Upper lobe of left lung (tissue), 6 donors: ENCODE results near the gene DCTPP1. TPM values are rescaled to one million over a fixed set of nuclear protein-coding genes. Genes with fewer than 3 reads are reported as not detected.

Experiments used
- ATAC-seq, 2 donors: fragments of 200-7000 bp; cut with Tn5 transposase; one replicate each; pipeline ENCODE4 v1.9.1; 2022; ENCODE audit warnings: mild to moderate bottlenecking in 2 of 2, moderate library complexity in 2 of 2; ENCODE audit not compliant: low FRiP score in 2 of 2
- DNase-seq, 2 donors: peaks; one replicate each; pipeline ENCODE4 v3.0.0-alpha.2; 2019 to 2020
- H3K27ac ChIP-seq, 4 donors: fragments of 200-600 bp; sonication (generic); one replicate each; pipeline ENCODE4 v1.5.1; 2016 to 2019
- H3K27me3 ChIP-seq, 4 donors: fragments of 200-600 bp; sonication (generic); one replicate each; pipeline ENCODE4 v1.5.1; 2017 to 2019
- H3K36me3 ChIP-seq, 4 donors: fragments of 200-600 bp; sonication (generic); one replicate each; pipeline ENCODE4 v1.5.1; 2016 to 2019
- H3K4me1 ChIP-seq, 4 donors: fragments of 200-600 bp; sonication (generic); one replicate each; pipeline ENCODE4 v1.5.1; 2018 to 2019
- H3K4me3 ChIP-seq, 4 donors: fragments of 200-600 bp; sonication (generic); one replicate each; pipeline ENCODE4 v1.5.1; 2017 to 2019; ENCODE audit warnings: mild to moderate bottlenecking in 2 of 4, moderate library complexity in 1 of 4
- H3K9me3 ChIP-seq, 4 donors: fragments of 200-600 bp; sonication (generic); one replicate each; pipeline ENCODE4 v1.5.1; 2018 to 2019
- EP300 ChIP-seq, 4 donors: sonication (generic); formaldehyde crosslinking; IDR thresholded peaks; one replicate each; pipeline ENCODE4 v1.5.1; 2017; ENCODE audit warnings: antibody characterized with exemption in 4 of 4, control low read depth in 2 of 4
- POLR2A ChIP-seq, 4 donors: fragments of 450-650 bp; IDR thresholded peaks; one replicate each; pipeline ENCODE4 v1.5.1; 2016 to 2017; ENCODE audit warnings: antibody characterized with exemption in 4 of 4, mild to moderate bottlenecking in 2 of 4
- POLR2AphosphoS5 ChIP-seq, 2 donors: sonication (generic); formaldehyde crosslinking; IDR thresholded peaks; one replicate each; pipeline ENCODE4 v1.5.1; 2017; ENCODE audit warnings: antibody characterized with exemption in 2 of 2
- WGBS, 2 donors: methylation state at CpG; one replicate each; pipeline ENCODE4 v1.1.5; 2017 to 2018; 5-methylcytosine and 5-hydroxymethylcytosine counted together
- total RNA-seq, 6 donors: library from RNA; depleted of rRNA in 4 of 6; stranded (reverse); fragments of >200 nt in 4 of 6; gene quantifications; one replicate each; pipeline versions ENCODE4 v1.1.0 to v1.2.1, GENCODE V29; 2016 to 2021
- TF ChIP-seq, protein P1 (sequence below), 6 experiments: fragments of 450-650 bp in 4 of 6; fragments of 200-600 bp in 2 of 6; sonication (generic) in 2 of 6; IDR thresholded peaks; one replicate each; pipeline ENCODE4 v1.5.1; 2016 to 2019; ENCODE audit warnings: antibody characterized with exemption in 6 of 6
- donor health status: DM: no; HTN: no; CAD: no; lungs with moderate emphysema.
- donor health status: DM: no; HTN: yes; CAD: no; lungs with severe emphysema.

DCTPP1 gene
- total RNA-seq, 6 donors from 2014 or later = 4.2 to 31.8 (median 20.0) TPM

DNA sequence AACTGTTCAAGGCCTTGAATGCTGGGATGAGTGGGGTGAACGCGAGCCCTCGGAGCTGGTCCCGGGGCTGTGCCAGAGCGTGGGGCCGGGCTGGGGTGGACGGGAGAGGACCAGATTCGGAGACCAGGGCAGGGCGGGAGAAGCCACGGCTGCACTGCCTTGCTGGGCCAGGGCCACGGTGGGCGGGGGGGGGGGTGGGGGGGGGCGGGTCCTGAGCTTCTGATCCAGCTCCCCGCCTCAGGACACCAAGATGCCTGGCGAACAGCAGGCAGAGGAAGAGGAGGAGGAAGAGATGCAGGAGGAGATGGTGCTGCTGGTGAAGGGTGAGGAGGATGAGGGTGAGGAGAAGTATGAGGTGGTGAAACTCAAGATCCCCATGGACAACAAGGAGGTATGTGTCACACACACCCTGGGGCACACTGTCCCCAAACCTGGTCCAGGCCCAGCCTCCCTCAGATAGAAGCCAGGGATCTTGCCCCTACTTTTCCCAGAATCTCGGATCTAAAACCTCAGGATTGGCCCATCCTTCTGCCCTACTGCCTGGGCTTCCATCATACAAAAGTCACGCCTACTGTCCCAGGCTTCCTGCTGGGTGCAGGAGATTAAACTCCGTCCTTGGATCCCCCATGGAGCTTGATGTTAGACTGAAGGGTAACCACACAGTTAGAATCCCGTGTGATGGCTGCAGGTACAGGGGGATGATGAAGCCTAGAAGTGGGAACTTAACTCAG is 21.9 kb downstream of the DCTPP1 start:
- Histone ChIP-seq H3K9me3 (no peaks in the 10 kb centered on the region), H3K27ac (peak overlapping the region; percentile 67 to 85 (median 83)), H3K27me3 (no peaks in the 10 kb centered on the region), H3K4me3 (peak overlapping the region; percentile 53 to 77 (median 62)), H3K4me1 (peaks cover 7 to 30% (median 25%) of the 10 kb centered on the region in 4 donors), H3K36me3 (peaks cover 0 to 8% (median 0%) of the 10 kb centered on the region in 4 donors)
- TF ChIP-seq, protein P1, sequence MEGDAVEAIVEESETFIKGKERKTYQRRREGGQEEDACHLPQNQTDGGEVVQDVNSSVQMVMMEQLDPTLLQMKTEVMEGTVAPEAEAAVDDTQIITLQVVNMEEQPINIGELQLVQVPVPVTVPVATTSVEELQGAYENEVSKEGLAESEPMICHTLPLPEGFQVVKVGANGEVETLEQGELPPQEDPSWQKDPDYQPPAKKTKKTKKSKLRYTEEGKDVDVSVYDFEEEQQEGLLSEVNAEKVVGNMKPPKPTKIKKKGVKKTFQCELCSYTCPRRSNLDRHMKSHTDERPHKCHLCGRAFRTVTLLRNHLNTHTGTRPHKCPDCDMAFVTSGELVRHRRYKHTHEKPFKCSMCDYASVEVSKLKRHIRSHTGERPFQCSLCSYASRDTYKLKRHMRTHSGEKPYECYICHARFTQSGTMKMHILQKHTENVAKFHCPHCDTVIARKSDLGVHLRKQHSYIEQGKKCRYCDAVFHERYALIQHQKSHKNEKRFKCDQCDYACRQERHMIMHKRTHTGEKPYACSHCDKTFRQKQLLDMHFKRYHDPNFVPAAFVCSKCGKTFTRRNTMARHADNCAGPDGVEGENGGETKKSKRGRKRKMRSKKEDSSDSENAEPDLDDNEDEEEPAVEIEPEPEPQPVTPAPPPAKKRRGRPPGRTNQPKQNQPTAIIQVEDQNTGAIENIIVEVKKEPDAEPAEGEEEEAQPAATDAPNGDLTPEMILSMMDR (IDR thresholded peaks at IDR 0.05) = no peak
- no peak for TF ChIP-seq EP300 (IDR thresholded peaks at IDR 0.05)
- TF ChIP-seq POLR2AphosphoS5 (IDR thresholded peaks at IDR 0.05) = no peak
- TF ChIP-seq POLR2A (IDR thresholded peaks at IDR 0.05) = no peak
- DNase-seq (no peak), ATAC-seq (peak in 1 of 2 donors; percentile 47)
- 16 to 47% methylated on average over 6 to 18 of the region's 19 CpGs for WGBS, 2 donors

DNA sequence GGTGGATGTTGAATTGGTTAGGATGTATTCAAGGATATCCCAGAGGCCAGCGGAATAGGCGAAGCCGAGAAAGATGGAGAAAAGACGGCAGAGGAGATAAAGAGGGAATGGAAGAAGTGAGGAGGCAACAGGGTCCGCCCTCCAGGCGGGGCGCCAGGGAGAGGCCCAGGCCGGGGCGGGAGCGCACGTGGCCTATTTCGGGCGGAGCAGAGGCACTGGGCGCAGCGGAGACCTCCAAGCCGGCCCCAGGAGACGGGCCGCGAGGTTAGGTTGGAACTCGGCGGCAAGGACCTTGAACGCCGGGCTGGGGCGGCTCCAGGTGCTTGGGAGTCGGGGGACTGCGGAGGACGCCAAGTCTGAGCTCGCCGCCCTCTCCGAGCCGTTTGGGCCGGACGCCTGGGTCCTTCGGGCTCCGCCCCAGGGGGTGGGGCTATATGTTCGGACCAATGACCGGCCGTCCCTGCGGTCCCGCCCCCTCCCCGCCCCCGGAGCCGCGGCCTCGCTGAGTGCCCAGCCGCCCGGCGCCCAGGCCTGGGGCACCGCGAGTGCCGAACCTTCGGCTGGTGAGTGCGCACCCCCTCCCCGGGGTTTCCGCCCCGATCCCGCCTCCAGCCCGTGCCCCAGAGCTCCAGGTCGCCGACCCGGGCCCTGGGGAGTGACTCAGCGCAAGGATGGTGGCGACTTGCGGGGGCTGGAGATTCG is 22.6 kb downstream of the DCTPP1 start, which contains the start of gene ZNF771:
TSS of gene ZNF771 (plus strand) at position 505 of the 702 bp plus-strand sequence. CDS start 448 bp downstream, outside the sequence.
- Histone ChIP-seq H3K4me3 (peak within 1 kb of the TSS; percentile 53 to 77 (median 62)), H3K4me1 (peaks cover 7 to 30% (median 25%) of the 10 kb centered on the region in 4 donors), H3K9me3 (no peaks in the 10 kb centered on the region), H3K36me3 (peaks cover 0 to 8% (median 0%) of the 10 kb centered on the region in 4 donors), H3K27me3 (no peaks in the 10 kb centered on the region), H3K27ac (peak within 1 kb of the TSS; percentile 67 to 85 (median 83))
- peak; percentile 94 to 98 for DNase-seq
- ATAC-seq = peak; percentile 96 to 98
- WGBS, 2 donors = 0 to 1% methylated on average over 16 to 34 of the region's 65 CpGs
- TF ChIP-seq POLR2A (IDR thresholded peaks at IDR 0.05) = peak in 1 of 4 donors; percentile 68
- TF ChIP-seq EP300 (IDR thresholded peaks at IDR 0.05) = no peak
- TF ChIP-seq POLR2AphosphoS5 (IDR thresholded peaks at IDR 0.05) = peak in 1 of 2 donors; percentile 32
- TF ChIP-seq, protein P1 (IDR thresholded peaks at IDR 0.05) = peak in 2 of 6 experiments; percentile 22 to 30

- DNase-seq (no peak), ATAC-seq (no peak)
- 15 to 19% methylated on average over 14 of the region's 14 CpGs for WGBS, 2 donors
- H3K27me3 ChIP-seq = no peaks in the 10 kb centered on the region
- peaks cover 7 to 30% (median 25%) of the 10 kb centered on the region in 4 donors for H3K4me1 ChIP-seq
- peaks cover 0 to 5% (median 0%) of the 10 kb centered on the region in 4 donors for H3K36me3 ChIP-seq
- H3K9me3 ChIP-seq = no peaks in the 10 kb centered on the region
- no peak for TF ChIP-seq POLR2AphosphoS5 (IDR thresholded peaks at IDR 0.05)
- TF ChIP-seq POLR2A (IDR thresholded peaks at IDR 0.05) = no peak
- TF ChIP-seq EP300 (IDR thresholded peaks at IDR 0.05) = no peak
- TF ChIP-seq, protein P1 (IDR thresholded peaks at IDR 0.05) = no peak
- H3K27ac ChIP-seq = peak overlapping the region; percentile 67 to 85 (median 83)
- peak overlapping the region in 3 of 4 donors; percentile 60 to 77 (median 64) for H3K4me3 ChIP-seq
Observed at GRCh38 chr16:30406795-30407101, 23.1 kb downstream of the DCTPP1 start.

DNA sequence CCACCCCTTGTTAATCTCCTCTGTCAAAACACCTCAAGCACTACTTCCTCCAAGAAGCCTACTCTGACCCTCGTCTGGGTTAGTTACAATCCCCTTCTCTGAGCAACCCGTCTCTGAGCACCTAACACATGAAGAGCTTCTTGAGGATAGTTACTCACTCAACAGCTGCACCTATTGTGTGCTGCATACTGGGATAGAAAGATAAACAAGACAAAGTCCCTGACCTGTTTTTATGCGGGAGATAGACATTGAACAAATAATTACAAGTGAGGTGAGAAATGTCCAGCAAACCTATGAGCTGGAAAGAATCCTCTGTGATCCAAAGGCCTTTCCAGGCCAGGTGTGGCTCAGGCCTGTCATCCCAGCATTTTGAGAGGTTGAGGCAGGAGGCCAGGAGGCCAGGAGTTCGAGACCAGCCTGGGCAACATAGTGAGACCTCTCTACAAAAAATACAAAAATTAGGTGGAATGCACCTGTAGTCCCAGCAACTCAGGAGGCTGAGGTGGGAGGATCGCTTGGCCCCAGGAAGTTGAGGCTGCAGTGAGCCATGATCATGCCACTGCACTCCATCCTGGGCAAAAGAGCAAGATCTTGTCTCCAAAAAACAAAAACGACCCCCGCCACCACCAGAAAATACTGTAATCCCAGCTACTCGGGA is 27.9 kb downstream of the DCTPP1 start:
- DNase-seq = no peak
- Histone ChIP-seq H3K4me3 (no peak overlapping the region), H3K36me3 (peaks cover 0 to 18% (median 10%) of the 10 kb centered on the region in 4 donors), H3K27me3 (no peaks in the 10 kb centered on the region), H3K9me3 (no peaks in the 10 kb centered on the region), H3K27ac (no peak overlapping the region), H3K4me1 (peaks cover 4 to 34% (median 9%) of the 10 kb centered on the region in 4 donors)
- ATAC-seq = no peak
- 70 to 82% methylated on average over 8 of the region's 8 CpGs for WGBS, 2 donors
- TF ChIP-seq, protein P1 (IDR thresholded peaks at IDR 0.05) = no peak
- no peak for TF ChIP-seq POLR2A (IDR thresholded peaks at IDR 0.05)
- no peak for TF ChIP-seq POLR2AphosphoS5 (IDR thresholded peaks at IDR 0.05)
- no peak for TF ChIP-seq EP300 (IDR thresholded peaks at IDR 0.05)
